HG03460 (cell line): Measurements from ENCODE around the gene PGAP2.
A peak's percentile ranks its signal among the peaks of the same experiment; 100 is the strongest.
"Not testable (repeated sequence)": the region's sequence is repeated elsewhere in the genome, so short reads cannot be mapped to it uniquely, and the experiment has no call there.

ENCODE experiments used
- ATAC-seq: cut with Tn5 transposase; IDR thresholded peaks from one replicate; pipeline ENCODE4 v1.9.1; 2021; ENCODE audit not compliant: unreplicated experiment

Gene PGAP2

GRCh38 chr11:3807909-3808860, at the start of gene PGAP2:
PGAP2 (plus strand) TSS chr11:3808560; CDS start chr11:3811260, 2,700 bp downstream.
- ATAC-seq: peak; percentile 68

- no peak for ATAC-seq
These were observed 44.1 kb upstream of the PGAP2 start for GRCh38 chr11:3764266-3764665.

GRCh38 chr11:3766836-3767235, 41.5 kb upstream of the PGAP2 start:
- ATAC-seq: not testable (repeated sequence)

- ATAC-seq: no peak
These were observed 40.8 kb upstream of the PGAP2 start for GRCh38 chr11:3767536-3767935.

GRCh38 chr11:3773180-3773579, 35.2 kb upstream of the PGAP2 start:
- no peak for ATAC-seq

- no peak for ATAC-seq
These were observed 32.5 kb upstream of the PGAP2 start for GRCh38 chr11:3775736-3776406.

GRCh38 chr11:3781423-3781822, 26.9 kb upstream of the PGAP2 start:
- no peak for ATAC-seq

- ATAC-seq: no peak
These were observed 25.4 kb upstream of the PGAP2 start for GRCh38 chr11:3782963-3783362.

GRCh38 chr11:3783611-3784010, 24.7 kb upstream of the PGAP2 start:
- no peak for ATAC-seq

GRCh38 chr11:3786781-3787428, 21.5 kb upstream of the PGAP2 start:
- ATAC-seq: no peak

- not testable (repeated sequence) for ATAC-seq
These were observed 14.0 kb upstream of the PGAP2 start for GRCh38 chr11:3794387-3794786.

GRCh38 chr11:3795131-3796001, 13.0 kb upstream of the PGAP2 start:
- no peak for ATAC-seq

GRCh38 chr11:3796002-3796311, 12.4 kb upstream of the PGAP2 start:
- no peak for ATAC-seq

GRCh38 chr11:3796346-3796745, 12.0 kb upstream of the PGAP2 start:
- no peak for ATAC-seq

GRCh38 chr11:3796801-3797328, 11.5 kb upstream of the PGAP2 start:
- ATAC-seq: peak; percentile 26

GRCh38 chr11:3797329-3798090, 10.8 kb upstream of the PGAP2 start, which contains the start of gene NUP98:
NUP98 (minus strand) TSS chr11:3797554; CDS start chr11:3782117, 15,437 bp downstream.
- ATAC-seq: peak; percentile 87

- ATAC-seq: no peak
These were observed 9.2 kb upstream of the PGAP2 start for GRCh38 chr11:3799143-3799542.

- no peak for ATAC-seq
These were observed 8.5 kb upstream of the PGAP2 start for GRCh38 chr11:3799873-3800272.

- no peak for ATAC-seq
These were observed 6.2 kb upstream of the PGAP2 start for GRCh38 chr11:3802011-3802790.
